ENCODE results near the gene FZD8. TPM values are rescaled to one million over a fixed set of nuclear protein-coding genes. Genes with fewer than 3 reads are reported as not detected.
A peak's percentile ranks its signal among the peaks of the same experiment; 100 is the strongest.

The FZD8 gene
- total and polyA plus RNA-seq, 2 of the 4 experiments (the other 2 are of a cell fraction): 3.6 to 3.9 TPM

DNA sequence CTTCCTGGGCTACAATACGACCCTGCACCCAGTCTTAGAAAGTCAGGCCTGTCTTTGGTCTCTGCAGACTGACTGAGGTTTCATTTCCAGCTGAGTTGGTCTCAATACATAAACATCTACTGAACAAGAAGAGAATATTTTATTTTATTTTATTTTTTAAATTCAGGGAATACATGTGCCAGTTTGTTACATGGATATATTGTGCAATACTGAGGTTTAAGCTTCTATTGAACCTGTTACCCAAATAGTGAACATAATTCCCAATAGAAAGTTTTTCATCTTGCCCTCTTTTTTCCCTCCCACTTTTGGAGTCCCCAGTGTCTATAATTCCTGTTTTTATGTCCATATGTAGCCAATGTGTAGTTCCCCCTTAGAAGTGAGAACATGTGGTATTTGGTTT, 10.7 kb downstream of the FZD8 start:
- H4K91ac ChIP-seq (ENCODE audit: insufficient read depth, low read depth, low read length): no peak overlapping the region
- no peak overlapping the region for H2BK15ac ChIP-seq (ENCODE audit: low read depth, low read length)
- no peak overlapping the region for H3K4me2 ChIP-seq (ENCODE audit: low read depth, low read length)
- no peak overlapping the region for H3K27ac ChIP-seq (ENCODE audit: insufficient read depth, low read length)
- H3K9me1 ChIP-seq (ENCODE audit: insufficient read depth, low read length): no peaks in the 10 kb centered on the region
- no peak overlapping the region for H2AFZ ChIP-seq (replicated peaks; ENCODE audit: low read length, poor library complexity)
- no peak overlapping the region for H4K5ac ChIP-seq (ENCODE audit: low read depth, low read length)
- no peaks in the 10 kb centered on the region for H3K27me3 ChIP-seq (ENCODE audit: control insufficient read depth, insufficient read depth, low read length)
- H3K4me3 ChIP-seq (ENCODE audit: insufficient read depth, low read depth, low read length): no peak overlapping the region
- no peak overlapping the region for H3K4ac ChIP-seq (ENCODE audit: low read depth, low read length)
- ChIA-PET CTCF (interaction anchor here (1.5 kb wide), 1 partner anchor 57 kb away, joined by 4 read pairs; no protein-coding TSS in a partner anchor), POLR2A (ENCODE audit: unreplicated experiment) (no interaction called here)
- H2AK5ac ChIP-seq (ENCODE audit: low read depth, low read length): no peak overlapping the region
- no peak overlapping the region for H2BK5ac ChIP-seq (ENCODE audit: low read depth, low read length, poor library complexity, severe bottlenecking)
- no peaks in the 10 kb centered on the region for H4K20me1 ChIP-seq (ENCODE audit: insufficient read depth, low read length)
- in situ Hi-C loops (cut with MboI; ENCODE audit: low sequenced_read_pairs) (loop anchor here (5.0 kb wide), 2 partner anchors 1151 to 1251 kb away; no protein-coding TSS in a partner anchor), dilution Hi-C loops (cut with HindIII; ENCODE audit: low sequenced_read_pairs, unreplicated experiment) (no loop called here), intact Hi-C loops (cut with micrococcal nuclease) (loop anchor here (10.0 kb wide), 1 partner anchor 863 kb away; no protein-coding TSS in a partner anchor)
- no peak overlapping the region for H3K23ac ChIP-seq (ENCODE audit: low read depth, low read length)
- no TSS peak for BruUV-seq (replicated peaks)
- no peak overlapping the region for H2AK9ac ChIP-seq (replicated peaks; ENCODE audit: low read depth, low read length, poor library complexity)
- no peaks in the 10 kb centered on the region for H3K79me1 ChIP-seq (ENCODE audit: low read depth in 1 of 2, low read length in 2 of 2)
- H3K18ac ChIP-seq (ENCODE audit: low read depth, low read length): no peak overlapping the region
- TF ChIP-seq CEBPB (IDR thresholded peaks at IDR 0.05; ENCODE audit: low read depth, low read length): peak; percentile 78
- no peak for TF ChIP-seq MAZ (IDR thresholded peaks at IDR 0.05; ENCODE audit: borderline replicate concordance, low read depth, low read length)
- TF ChIP-seq CTCF (conservative IDR thresholded peaks at IDR 0.05; ENCODE audit: low read depth, low read length): no peak
- TF ChIP-seq SMC3 (IDR thresholded peaks at IDR 0.05; ENCODE audit: low read depth, low read length): no peak
- TF ChIP-seq, protein P1, sequence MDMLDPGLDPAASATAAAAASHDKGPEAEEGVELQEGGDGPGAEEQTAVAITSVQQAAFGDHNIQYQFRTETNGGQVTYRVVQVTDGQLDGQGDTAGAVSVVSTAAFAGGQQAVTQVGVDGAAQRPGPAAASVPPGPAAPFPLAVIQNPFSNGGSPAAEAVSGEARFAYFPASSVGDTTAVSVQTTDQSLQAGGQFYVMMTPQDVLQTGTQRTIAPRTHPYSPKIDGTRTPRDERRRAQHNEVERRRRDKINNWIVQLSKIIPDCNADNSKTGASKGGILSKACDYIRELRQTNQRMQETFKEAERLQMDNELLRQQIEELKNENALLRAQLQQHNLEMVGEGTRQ (IDR thresholded peaks at IDR 0.05; ENCODE audit: low read depth, low read length): no peak
- no peak for DNase-seq
- no peak overlapping the region for H3K56ac ChIP-seq (ENCODE audit: extremely low read depth, insufficient read depth, low read length)
- H3K9ac ChIP-seq (ENCODE audit: low read depth, low read length): no peak overlapping the region
- no peaks in the 10 kb centered on the region for H3K36me3 ChIP-seq (ENCODE audit: control insufficient read depth, insufficient read depth, low read length)
- H3K9me3 ChIP-seq (ENCODE audit: control insufficient read depth, insufficient read depth, low read length): no peaks in the 10 kb centered on the region
- peaks cover 2% of the 10 kb centered on the region; the same call in 1 of the 2 replicates for H3K4me1 ChIP-seq (ENCODE audit: control insufficient read depth, insufficient read depth, low read length)
- no peak overlapping the region for H4K8ac ChIP-seq (ENCODE audit: low read depth in 2 of 2, low read length in 2 of 2)
- no peak overlapping the region for H2BK20ac ChIP-seq (ENCODE audit: low read depth, low read length)
- H2BK120ac ChIP-seq (ENCODE audit: low read depth, low read length): no peak overlapping the region
- ATAC-seq (ENCODE audit: low read depth): no peak
- H3K14ac ChIP-seq (replicated peaks; ENCODE audit: low read depth, low read length): no peak overlapping the region
- no CpG with 5 or more reads among the region's 1 CpG for WGBS, 2 experiments (ENCODE audit: extremely low coverage in 2 of 2, insufficient read length in 1 of 2)
